Heart left ventricle (tissue), 13 donors: Measurements from ENCODE around the gene ANKRD40.

ENCODE experiments used
- POLR2A ChIP-seq, 2 donors: fragments of 450-650 bp; IDR thresholded peaks; one replicate each; pipeline ENCODE4 v1.6.1; 2017; ENCODE audit warnings: antibody characterized with exemption in 2 of 2, mild to moderate bottlenecking in 2 of 2, moderate library complexity in 2 of 2
- TF ChIP-seq, protein P1 (sequence below), 12 donors: fragments of 200-600 bp; sonication (generic) in 4 of 12; IDR thresholded peaks; one replicate each; pipeline versions ENCODE4 v1.5.0 to v1.8.0; 2018 to 2022; ENCODE audit warnings: antibody characterized with exemption in 12 of 12, mild to moderate bottlenecking in 5 of 12
- donor health status: ischemic (EF 13 %, LVEDD 7.1; RV severe dilation, severe dysfunction).
- donor health status: DM: no; HTN: yes; CAD: no.
- donor health status: DM: no; HTN: no; CAD: no.
- donor health status: ischemic (EF 25% LVEDD 6.9; RV normal size, moderate dysfunction).
- donor health status: ischemic (EF 25% LVEDD 5.7; RV mildly dilated, moderate dysfunction).
- donor health status: ischemic (EF 35%, LVEDD 5.7; RV mildly dilated, moderate dysfunction).
- donor health status: nonischemic (EF 11% LVEDD 7.7; RV severe dilation, severe dysfunction).
- donor health status: DM: yes; HTN: yes; CAD: no.
- donor health status: PGD.
- donor health status: ischemic (EF 29% LVEDD 5.4; RV normal size, mild dysfunction).
- donor health status: nonischemic (EF 23%, LVEDD 6.1; RV moderate dilation, normal function).

DNA sequence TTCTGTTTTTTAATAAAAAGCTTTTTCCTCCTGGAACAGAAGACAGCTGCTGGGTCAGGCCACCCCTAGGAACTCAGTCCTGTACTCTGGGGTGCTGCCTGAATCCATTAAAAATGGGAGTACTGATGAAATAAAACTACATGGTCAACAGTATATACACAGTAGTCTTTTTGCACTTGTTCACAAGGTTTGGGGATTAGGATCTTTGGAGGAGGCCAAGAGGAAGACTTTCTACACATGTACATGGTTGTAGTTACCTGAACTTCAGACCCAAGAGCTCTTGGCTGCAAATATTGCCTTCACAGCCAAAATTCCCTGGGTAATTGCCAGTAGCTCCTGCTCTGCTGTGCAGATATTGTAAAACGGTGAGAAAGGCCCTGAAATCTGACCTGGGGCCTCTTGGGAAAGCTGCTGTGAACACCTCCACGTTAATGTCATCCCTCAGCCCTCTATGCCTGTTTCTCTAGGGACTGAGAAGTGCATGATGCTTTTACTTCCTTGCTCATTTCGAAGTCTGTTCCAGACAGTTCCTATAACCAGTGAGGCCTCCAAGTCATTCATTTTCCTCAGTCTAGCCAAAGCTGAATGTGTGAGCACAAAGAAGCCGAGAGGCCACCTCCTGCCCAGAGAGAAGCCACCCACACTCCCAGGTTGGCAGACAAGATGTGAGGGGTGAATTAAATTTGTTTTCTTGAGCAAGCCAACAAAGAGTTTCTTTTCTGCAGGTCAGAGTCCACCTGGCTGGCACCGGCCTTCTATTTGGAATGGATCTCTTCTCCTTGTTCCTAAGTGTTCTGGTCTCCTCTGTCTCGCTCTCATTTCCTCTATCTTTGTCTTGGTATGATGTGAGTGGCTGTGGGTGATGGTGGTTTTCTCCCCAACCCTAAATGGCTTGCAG is 15.9 kb downstream of the ANKRD40 start:
- TF ChIP-seq, protein P1, sequence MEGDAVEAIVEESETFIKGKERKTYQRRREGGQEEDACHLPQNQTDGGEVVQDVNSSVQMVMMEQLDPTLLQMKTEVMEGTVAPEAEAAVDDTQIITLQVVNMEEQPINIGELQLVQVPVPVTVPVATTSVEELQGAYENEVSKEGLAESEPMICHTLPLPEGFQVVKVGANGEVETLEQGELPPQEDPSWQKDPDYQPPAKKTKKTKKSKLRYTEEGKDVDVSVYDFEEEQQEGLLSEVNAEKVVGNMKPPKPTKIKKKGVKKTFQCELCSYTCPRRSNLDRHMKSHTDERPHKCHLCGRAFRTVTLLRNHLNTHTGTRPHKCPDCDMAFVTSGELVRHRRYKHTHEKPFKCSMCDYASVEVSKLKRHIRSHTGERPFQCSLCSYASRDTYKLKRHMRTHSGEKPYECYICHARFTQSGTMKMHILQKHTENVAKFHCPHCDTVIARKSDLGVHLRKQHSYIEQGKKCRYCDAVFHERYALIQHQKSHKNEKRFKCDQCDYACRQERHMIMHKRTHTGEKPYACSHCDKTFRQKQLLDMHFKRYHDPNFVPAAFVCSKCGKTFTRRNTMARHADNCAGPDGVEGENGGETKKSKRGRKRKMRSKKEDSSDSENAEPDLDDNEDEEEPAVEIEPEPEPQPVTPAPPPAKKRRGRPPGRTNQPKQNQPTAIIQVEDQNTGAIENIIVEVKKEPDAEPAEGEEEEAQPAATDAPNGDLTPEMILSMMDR (IDR thresholded peaks at IDR 0.05), result no peak
- TF ChIP-seq POLR2A (IDR thresholded peaks at IDR 0.05), result no peak
